Activated T-cell treated with anti-CD3 and anti-CD28 coated beads, Interleukin-2, amount 50 U/mL, for 48 hours (primary cell): ENCODE data around the gene SURF2.
A peak's percentile ranks its signal among the peaks of the same experiment; 100 is the strongest.
"Not testable (repeated sequence)": the region's sequence is repeated elsewhere in the genome, so short reads cannot be mapped to it uniquely, and the experiment has no call there.

Experiments
- DNase-seq, 2 experiments: peaks; one replicate each; pipeline ENCODE4 v3.0.0-alpha.2; 2020

The SURF2 gene

DNA sequence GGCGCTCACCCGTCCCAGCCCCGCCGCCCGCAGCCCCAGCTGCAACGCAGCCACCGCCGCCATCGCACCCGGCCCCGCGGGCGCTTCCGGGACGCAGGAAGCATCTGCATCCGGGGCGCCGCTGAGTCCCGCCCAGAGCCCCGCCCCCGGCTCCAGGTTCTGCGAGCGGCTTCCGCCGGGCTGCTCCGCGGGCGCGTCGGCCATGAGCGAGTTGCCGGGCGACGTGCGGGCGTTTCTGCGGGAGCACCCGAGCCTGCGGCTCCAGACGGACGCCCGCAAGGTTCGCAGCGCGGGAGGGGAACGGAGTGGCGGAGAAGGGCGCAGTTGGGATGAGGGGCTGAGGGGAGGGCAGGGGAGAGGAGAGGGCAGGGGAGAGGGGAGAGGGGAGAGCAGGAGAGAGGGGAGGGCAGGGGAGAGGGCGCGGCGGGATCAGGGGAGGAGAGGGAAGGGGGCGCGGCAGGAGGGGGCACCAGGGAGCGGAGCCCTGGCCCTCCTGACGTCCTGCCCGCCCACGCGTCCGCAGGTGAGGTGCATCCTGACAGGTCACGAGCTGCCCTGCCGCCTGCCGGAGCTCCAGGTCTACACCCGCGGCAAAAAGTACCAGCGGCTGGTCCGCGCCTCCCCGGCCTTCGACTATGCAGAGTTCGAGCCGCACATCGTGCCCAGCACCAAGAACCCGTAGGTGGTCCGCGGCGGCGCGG lies at the start of gene SURF2, which contains the start of gene SURF1:
SURF2 (plus strand) TSS at position 160 of the 701 bp plus-strand sequence; CDS start at position 203, 43 bp downstream.
SURF1 (minus strand) TSS at position 97 of the 701 bp plus-strand sequence; CDS start at position 63, 34 bp downstream.
- peak; percentile 91 to 94 for DNase-seq

- no peak for DNase-seq
These were observed 49.0 kb upstream of the SURF2 start for GRCh38 chr9:133307301-133307700.

- no peak for DNase-seq
These were observed 46.7 kb upstream of the SURF2 start for GRCh38 chr9:133309608-133310007.

GRCh38 chr9:133315997-133316396 lies 40.4 kb upstream of the SURF2 start:
- DNase-seq, result no peak

DNA sequence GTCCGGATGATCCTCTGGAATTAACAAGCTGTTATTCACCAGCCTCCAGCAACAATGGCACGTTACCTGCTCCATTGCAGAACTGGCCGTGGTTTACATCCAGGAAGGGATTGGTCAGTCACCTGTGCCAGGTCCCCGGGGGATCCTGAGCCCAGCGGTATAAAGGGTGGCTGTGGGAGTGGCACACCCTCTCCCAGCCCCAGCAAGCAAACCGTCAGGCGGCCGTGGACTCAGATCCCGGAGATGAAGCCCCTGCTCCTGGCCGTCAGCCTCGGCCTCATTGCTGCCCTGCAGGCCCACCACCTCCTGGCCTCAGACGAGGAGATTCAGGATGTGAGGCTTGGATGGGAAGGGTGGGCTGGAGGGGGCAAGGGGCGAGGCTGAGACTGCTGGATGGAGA lies 38.8 kb upstream of the SURF2 start:
- not testable (repeated sequence) for DNase-seq

- no peak for DNase-seq
These were observed 35.9 kb upstream of the SURF2 start for GRCh38 chr9:133320421-133320881.

DNA sequence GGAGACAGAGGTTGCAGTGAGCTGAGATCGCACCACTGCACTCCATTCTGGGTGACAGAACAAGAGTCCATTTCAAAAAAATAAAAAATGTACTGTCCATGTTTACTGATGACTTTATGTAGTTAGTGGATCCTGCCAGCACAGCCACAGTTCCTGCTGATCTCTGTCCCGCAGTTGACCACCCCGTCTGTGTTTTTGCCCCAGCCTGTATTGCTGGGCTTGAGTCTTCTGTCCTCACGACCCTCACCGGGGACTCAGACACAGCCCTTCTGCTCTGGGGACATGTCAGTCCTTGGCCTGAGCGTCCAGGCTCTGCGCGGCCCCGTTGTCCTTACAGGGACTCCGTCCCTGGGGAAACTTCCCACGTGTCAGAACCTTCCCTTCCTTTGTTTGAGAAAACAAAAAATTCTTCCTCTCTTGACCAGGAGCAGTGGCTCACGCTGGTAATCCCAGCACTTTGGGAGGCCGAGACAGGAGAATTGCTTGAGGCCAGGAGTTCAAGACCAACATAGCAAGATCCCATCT lies 34.9 kb upstream of the SURF2 start:
- no peak for DNase-seq

- no peak for DNase-seq
These were observed 33.6 kb upstream of the SURF2 start for GRCh38 chr9:133322701-133323100.

GRCh38 chr9:133323211-133323610 lies 33.1 kb upstream of the SURF2 start:
- DNase-seq, result no peak

GRCh38 chr9:133323991-133324703 lies 32.2 kb upstream of the SURF2 start:
- no peak for DNase-seq

- DNase-seq, result not testable (repeated sequence)
These were observed 29.3 kb upstream of the SURF2 start for GRCh38 chr9:133327021-133327420.

DNA sequence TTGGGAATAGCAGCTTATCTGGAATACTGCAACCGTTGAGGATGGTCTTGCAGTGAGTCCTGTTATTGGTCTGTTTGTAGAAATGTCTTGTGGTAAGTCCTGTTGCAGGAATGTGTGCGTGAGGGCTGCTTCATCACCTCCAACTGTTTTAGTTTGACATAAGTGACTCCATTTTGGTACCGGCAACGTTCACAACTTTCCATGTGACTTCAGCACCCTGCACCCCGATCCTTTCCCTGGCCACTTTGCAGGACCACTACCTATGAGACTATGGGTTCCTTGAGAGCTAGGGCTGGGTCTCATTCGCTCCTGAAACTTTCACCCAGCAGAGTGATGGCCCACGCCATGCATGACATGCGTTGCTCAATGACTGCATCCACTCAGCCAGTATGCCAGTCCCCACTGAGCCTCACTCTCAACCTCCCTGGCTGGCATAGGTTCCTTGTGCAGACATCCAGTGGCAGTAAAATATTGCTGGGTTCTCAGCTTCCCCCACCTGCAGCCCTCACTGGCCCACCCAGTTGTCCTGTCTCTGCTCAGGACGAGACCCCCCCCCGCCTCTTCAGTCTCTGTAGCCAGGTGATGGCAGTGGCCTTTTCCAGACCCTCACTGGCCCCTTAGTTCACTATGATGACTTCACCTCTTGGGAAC lies 28.4 kb upstream of the SURF2 start:
- DNase-seq, result no peak

GRCh38 chr9:133329306-133330156 lies 26.8 kb upstream of the SURF2 start:
- DNase-seq, result not testable (repeated sequence)

DNA sequence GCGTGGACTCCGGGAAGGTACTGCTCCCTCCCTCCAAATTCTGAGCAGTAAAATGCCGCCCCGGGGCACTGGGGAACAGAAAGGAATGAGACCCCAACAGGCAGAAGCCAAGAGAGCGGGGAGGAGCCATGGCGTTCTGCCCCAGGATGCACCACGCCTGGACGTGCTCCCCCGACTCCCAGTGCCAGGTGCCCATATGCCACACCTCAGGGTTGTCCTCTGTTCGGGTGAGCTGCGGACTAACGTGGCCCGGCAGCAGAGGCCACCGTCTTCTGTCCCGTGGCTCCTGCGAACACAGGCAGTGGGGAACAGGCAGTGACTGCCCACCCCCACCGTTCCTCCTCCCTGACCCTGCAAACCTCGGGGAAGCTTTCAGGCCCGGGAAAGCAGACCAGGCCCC lies 25.1 kb upstream of the SURF2 start:
- no peak for DNase-seq

DNA sequence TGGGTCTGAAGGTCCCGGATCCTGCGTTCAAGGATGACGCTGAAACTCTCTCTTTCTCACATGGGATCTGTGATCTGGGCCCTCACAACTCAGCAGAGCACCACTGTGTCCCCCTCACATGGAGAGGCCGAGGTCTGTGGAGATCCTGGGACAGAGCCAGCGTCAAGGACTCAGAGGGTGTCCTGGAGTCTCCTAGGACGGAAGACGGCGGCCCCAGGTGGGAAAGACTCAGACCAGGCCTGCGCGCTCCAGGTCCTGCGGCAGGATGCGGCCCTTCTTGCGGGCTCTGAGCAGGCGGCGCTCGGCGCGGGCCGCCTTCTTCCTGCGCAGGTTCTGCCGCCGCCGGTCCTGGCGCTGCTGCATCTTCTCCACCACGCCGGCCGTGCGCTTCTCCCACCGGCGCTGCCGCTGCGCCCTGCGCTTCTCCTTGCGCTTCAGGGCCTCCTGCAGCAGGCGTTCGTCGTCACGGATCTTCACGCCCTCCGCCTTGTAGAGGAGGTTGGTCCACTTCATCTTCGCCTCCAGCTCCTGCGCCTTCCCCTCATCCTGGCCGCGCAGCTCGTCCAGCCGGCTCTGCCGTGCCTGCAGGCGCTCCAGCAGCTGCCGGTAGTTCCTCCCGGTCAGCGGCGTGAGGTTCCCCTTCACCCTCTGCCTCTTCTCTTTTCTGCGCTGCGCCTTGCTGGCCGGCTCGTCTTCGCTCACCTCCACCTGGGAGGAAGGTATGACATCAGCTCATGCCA lies 24.5 kb upstream of the SURF2 start:
- no peak for DNase-seq

GRCh38 chr9:133332381-133332730 lies 24.0 kb upstream of the SURF2 start:
- DNase-seq, result peak in 1 of 2 experiments; percentile 9

DNA sequence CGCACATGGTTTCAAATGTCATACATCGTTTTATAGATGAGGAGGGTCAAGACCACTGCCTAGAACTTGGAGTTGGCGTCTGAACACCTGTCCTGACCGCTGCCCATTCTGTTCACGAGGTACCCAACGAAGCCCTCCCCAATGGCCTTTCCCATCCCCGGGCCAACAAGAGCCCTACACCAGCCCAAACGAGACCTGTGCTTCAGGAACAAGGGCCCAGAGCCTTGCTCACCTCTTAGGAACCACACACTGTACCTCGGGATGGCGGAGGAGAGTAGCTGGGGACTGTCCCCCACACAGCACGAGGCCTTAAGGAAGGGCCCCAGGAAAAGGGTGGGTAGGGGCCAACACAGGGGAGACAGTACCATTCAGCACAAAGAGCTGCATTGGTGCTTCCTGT lies 23.3 kb upstream of the SURF2 start:
- DNase-seq, result no peak

- no peak for DNase-seq
These were observed 22.8 kb upstream of the SURF2 start for GRCh38 chr9:133333566-133333965.

GRCh38 chr9:133334161-133334560 lies 22.2 kb upstream of the SURF2 start:
- no peak for DNase-seq

- not testable (repeated sequence) for DNase-seq
These were observed 21.5 kb upstream of the SURF2 start for GRCh38 chr9:133334888-133335287.

GRCh38 chr9:133335924-133336811 lies 20.2 kb upstream of the SURF2 start, which contains the start of gene SURF6:
Gene SURF6, minus strand, starts transcription at chr9:133336188. Its CDS starts 56 bp downstream, at chr9:133336132.
- DNase-seq, result peak; percentile 95 to 97
